Glutamatergic neuron (in vitro differentiated cells): ENCODE measurements around the gene TCF15. TPM values are rescaled to one million over a fixed set of nuclear protein-coding genes. Genes with fewer than 3 reads are reported as not detected.
A peak's percentile ranks its signal among the peaks of the same experiment; 100 is the strongest.

Source experiments
- DNase-seq: peaks from one replicate; pipeline ENCODE4 v3.0.0; 2022
- H3K27ac Mint-ChIP-seq: one replicate; pipeline ENCODE4 v1.8.0; 2020; ENCODE audit warnings: mild to moderate bottlenecking, mixed read lengths, inconsistent platforms; ENCODE audit not compliant: unreplicated experiment
- H3K27me3 Mint-ChIP-seq: one replicate; pipeline ENCODE4 v1.8.0; 2020; ENCODE audit warnings: mild to moderate bottlenecking, moderate library complexity, mixed read lengths, inconsistent platforms; ENCODE audit not compliant: unreplicated experiment
- H3K36me3 Mint-ChIP-seq: one replicate; pipeline ENCODE4 v1.8.0; 2020; ENCODE audit warnings: mild to moderate bottlenecking, mixed read lengths, inconsistent platforms; ENCODE audit not compliant: unreplicated experiment
- H3K4me1 Mint-ChIP-seq: one replicate; pipeline ENCODE4 v1.8.0; 2020; ENCODE audit warnings: mild to moderate bottlenecking, low read depth, mixed read lengths, inconsistent platforms; ENCODE audit not compliant: unreplicated experiment
- H3K4me3 Mint-ChIP-seq: one replicate; pipeline ENCODE4 v1.8.0; 2020; ENCODE audit warnings: mild to moderate bottlenecking, mixed read lengths, inconsistent platforms; ENCODE audit not compliant: unreplicated experiment
- H3K9me3 Mint-ChIP-seq: one replicate; pipeline ENCODE4 v1.8.0; 2020; ENCODE audit warnings: mild to moderate bottlenecking, moderate library complexity, mixed read lengths, inconsistent platforms; ENCODE audit not compliant: unreplicated experiment
- total RNA-seq: library from RNA; stranded (reverse); fragmentation: NEBNext Ultra II Directional; extraction: Animal tissue kit (Norgen Biotek cat#: 25700); gene quantifications from one replicate; pipeline ENCODE4 v1.2.1, GENCODE V29; 2021; ENCODE audit not compliant: unreplicated experiment
- TF ChIP-seq, protein P1 (sequence below): fragments of 200-600 bp; sonication (generic); IDR thresholded peaks from one replicate; pipeline ENCODE4 v1.5.0; 2021; ENCODE audit not compliant: partially characterized antibody, unreplicated experiment

The TCF15 gene
- total RNA-seq, 1 donor from 2014 or later: 19.7 TPM

DNA sequence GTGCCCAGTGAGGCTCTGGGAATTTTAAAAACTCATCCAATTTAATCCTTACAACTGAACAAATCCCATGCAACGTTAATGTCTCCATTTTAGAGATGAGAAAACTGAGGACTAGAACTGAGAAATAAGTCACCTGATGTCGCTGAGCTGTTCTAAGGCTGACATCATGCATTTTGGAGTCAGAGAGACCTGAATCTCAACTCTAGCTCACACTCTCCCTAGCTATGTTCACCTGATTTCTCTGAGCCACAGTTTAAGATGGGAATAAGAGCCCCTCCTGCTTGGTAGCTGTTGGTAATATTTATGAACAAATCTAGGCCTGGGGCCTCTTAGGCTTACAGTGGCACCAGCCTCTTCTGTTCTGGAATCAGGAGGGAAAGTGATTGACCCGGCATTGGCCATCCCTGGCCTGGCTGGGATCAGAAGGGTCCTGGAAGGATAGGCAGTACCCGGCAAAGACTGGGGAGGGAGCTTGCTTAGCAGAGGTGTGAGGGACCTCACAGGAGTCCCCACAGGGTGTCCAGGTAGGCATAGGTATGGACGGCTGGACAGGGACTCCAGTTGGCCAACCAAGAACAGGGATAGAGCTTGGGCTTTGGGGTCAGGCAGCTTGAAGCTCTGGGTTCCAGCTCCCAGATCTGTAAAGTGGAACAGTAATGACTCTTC, 47.7 kb downstream of the TCF15 start:
- H3K4me1 Mint-ChIP-seq: peaks cover 19% of the 10 kb centered on the region
- H3K4me3 Mint-ChIP-seq: peak overlapping the region; percentile 16
- TF ChIP-seq, protein P1, sequence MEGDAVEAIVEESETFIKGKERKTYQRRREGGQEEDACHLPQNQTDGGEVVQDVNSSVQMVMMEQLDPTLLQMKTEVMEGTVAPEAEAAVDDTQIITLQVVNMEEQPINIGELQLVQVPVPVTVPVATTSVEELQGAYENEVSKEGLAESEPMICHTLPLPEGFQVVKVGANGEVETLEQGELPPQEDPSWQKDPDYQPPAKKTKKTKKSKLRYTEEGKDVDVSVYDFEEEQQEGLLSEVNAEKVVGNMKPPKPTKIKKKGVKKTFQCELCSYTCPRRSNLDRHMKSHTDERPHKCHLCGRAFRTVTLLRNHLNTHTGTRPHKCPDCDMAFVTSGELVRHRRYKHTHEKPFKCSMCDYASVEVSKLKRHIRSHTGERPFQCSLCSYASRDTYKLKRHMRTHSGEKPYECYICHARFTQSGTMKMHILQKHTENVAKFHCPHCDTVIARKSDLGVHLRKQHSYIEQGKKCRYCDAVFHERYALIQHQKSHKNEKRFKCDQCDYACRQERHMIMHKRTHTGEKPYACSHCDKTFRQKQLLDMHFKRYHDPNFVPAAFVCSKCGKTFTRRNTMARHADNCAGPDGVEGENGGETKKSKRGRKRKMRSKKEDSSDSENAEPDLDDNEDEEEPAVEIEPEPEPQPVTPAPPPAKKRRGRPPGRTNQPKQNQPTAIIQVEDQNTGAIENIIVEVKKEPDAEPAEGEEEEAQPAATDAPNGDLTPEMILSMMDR: no peak
- H3K9me3 Mint-ChIP-seq: peaks cover 6% of the 10 kb centered on the region
- DNase-seq: no peak
- H3K27me3 Mint-ChIP-seq: peaks cover 9% of the 10 kb centered on the region
- H3K36me3 Mint-ChIP-seq: no peaks in the 10 kb centered on the region
- H3K27ac Mint-ChIP-seq: no peak overlapping the region

DNA sequence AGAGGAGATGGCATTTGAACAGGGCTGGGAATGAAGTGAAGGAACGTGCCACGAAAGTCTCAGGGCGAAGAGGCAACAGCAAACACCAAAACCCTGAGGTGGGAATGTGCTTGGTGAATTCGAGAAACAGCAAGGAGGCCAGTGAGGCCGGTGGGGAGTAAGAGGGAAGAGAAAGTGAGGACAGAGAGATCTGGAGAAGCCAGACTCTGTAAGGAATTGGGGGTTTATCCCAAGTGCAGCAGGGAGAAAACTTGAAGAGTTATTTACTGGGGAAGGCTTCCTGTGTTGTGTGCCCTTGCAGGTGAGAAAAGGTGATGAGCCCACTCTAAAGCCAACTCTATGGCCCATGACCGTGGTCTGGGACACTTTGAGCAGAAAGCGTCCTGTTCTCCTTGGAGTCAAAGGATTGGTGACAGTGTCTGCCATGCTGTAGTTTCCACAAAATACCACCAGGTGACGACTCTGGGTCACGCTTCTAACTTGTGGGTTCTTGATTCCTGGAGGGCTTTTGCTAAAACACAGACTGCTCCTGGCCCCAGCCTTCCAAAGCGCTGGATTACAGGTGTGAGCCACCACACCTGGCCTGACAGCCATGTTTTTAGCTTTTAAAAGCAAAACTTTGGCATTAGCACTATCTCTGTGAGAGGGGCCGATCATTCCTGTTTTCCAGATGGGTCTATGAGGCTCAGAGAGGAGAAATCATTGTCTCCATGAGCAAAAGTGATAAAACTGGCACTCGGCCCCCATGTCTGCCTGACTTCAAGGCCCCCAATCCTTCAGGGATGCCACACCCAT, 48.5 kb downstream of the TCF15 start:
- H3K9me3 Mint-ChIP-seq: peaks cover 4% of the 10 kb centered on the region
- H3K27me3 Mint-ChIP-seq: peaks cover 8% of the 10 kb centered on the region
- peak overlapping the region; percentile 7 for H3K4me3 Mint-ChIP-seq
- peak; percentile 78 for DNase-seq
- TF ChIP-seq, protein P1: peak; percentile 92
- H3K27ac Mint-ChIP-seq: peak overlapping the region; percentile 63
- peaks cover 19% of the 10 kb centered on the region for H3K4me1 Mint-ChIP-seq
- H3K36me3 Mint-ChIP-seq: no peaks in the 10 kb centered on the region

DNA sequence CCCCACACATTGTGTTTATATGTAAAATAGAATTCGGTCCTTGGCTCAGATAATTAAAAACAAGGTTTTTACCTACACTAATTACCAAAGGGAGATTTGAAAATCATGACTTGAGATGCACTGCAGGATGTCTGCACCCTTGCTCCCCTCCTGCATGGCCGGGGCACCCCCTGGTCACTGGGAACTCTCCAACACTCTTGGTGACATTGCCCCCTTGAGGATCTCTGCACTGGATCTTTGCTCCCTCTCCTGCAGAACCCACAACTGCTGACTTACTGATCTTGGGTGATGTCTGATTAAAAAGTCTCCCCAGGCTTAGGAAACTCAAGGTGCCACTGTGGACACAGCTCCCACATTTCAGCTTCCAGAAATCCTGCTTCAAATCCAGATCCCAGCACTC, 49.4 kb downstream of the TCF15 start:
- Mint-ChIP-seq H3K36me3 (no peaks in the 10 kb centered on the region), H3K4me3 (no peak overlapping the region), H3K9me3 (peaks cover 2% of the 10 kb centered on the region), H3K4me1 (peaks cover 21% of the 10 kb centered on the region), H3K27ac (no peak overlapping the region), H3K27me3 (peaks cover 8% of the 10 kb centered on the region)
- TF ChIP-seq, protein P1: no peak
- no peak for DNase-seq

DNA sequence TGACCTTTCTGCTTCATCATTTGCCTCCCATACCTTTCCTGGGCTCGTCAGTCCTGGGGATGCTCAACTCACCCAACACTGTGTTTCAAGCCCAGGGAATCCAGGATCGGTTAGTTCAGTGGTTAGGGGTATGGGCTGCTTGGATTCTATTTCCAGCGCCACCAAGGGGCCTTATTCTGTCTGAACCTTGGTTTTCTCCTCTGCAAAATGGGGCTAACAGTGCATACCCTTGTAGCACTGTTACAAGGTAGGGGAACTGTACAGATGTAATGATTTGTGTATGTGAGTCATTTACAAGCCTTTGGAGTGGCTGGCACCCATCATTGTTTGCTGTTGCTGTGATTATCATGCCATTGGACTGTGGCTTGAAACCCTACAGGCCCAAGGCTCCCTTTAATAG, 52.0 kb downstream of the TCF15 start:
- Mint-ChIP-seq H3K27ac (no peak overlapping the region), H3K36me3 (no peaks in the 10 kb centered on the region), H3K27me3 (peaks cover 8% of the 10 kb centered on the region), H3K4me3 (no peak overlapping the region), H3K4me1 (peaks cover 20% of the 10 kb centered on the region), H3K9me3 (peaks cover 2% of the 10 kb centered on the region)
- no peak for DNase-seq
- TF ChIP-seq, protein P1: no peak

DNA sequence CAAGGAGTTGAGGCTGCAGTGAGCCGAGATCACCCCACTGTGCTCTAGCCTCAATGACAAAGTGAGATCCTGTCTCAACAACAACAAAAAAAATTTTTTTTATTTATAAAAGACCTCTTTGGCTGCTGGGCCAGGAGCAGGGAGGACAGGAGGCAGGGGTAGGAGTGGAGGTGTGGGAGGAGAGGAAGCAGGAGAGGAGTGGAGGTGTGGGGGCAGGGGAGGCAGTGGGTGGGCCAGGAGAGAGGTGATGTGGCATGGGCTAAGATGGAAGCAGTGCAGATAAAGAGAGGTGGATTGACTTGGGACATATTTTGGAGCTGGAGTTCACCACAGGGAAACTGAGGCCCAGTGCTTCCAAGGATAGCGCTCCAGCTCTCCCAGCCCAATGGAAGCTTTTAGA, 53.1 kb downstream of the TCF15 start:
- TF ChIP-seq, protein P1: no peak
- peaks cover 8% of the 10 kb centered on the region for H3K27me3 Mint-ChIP-seq
- no peaks in the 10 kb centered on the region for H3K9me3 Mint-ChIP-seq
- no peak overlapping the region for H3K27ac Mint-ChIP-seq
- no peak for DNase-seq
- H3K4me3 Mint-ChIP-seq: no peak overlapping the region
- no peaks in the 10 kb centered on the region for H3K36me3 Mint-ChIP-seq
- H3K4me1 Mint-ChIP-seq: peaks cover 13% of the 10 kb centered on the region
